Fibroblast of peridontal ligament (primary cell): Measurements from ENCODE around the gene RHOA.
A peak's percentile ranks its signal among the peaks of the same experiment; 100 is the strongest.
"Not testable (repeated sequence)": the region's sequence is repeated elsewhere in the genome, so short reads cannot be mapped to it uniquely, and the experiment has no call there.

ENCODE experiments used
- DNase-seq: peaks from one replicate; pipeline ENCODE4 v3.0.0-alpha.2; 2010; ENCODE audit errors: extremely low read depth

RHOA gene

DNA sequence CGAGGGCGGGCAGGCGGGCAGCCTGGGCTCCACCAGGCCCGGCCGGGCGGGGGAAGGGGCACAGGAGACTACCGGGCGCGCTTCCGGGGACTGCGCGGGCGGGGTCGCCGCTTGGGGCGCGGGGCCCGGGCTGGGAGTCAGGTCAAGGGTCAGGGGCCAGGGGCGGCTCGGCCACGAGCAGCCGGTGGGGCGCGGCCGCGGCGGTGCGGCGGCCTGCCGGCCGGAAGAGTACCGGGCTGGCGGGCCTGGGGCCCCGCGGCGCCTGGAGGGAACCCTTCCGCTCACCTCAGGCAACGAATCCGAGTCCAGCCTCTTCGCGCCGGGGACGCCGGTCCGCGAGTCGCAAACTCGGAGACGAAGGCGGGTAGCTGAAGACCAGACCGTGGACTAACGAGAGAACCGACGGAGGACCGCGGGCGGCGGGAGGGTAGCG lies 225 bp downstream of the RHOA start:
- DNase-seq: no peak

DNA sequence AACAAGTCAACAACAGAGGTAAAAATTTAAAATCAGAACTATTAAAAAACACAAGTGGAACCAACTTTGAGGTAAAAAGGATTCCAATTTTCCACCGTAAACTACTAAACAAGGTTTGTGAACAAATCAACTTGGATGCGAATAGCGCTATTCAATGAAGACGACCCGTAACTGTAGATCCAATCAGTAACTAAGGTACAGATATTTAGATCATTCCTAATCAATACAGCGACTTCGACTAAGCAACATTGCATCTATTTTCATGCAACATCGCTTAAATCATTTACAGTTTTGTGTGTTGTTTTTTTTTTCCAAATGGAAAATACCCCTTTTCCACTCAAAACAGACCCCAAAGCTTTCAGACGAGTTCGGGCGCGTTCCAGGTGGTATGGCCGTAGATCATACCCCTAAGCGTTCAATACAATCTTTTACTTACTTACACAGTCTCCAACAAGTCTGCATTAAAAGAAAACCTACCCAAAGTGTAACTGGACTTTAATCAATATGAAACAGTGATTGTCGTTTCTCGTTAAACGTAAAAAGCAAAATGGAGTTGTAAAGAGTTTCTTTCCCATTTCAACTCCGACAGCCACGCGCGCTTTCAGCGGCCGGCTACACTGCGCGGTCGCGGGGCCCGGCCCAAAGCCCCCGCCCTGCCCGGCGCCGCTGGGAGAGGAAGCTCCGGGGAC lies 786 bp downstream of the RHOA start:
- DNase-seq: peak; percentile 13

DNA sequence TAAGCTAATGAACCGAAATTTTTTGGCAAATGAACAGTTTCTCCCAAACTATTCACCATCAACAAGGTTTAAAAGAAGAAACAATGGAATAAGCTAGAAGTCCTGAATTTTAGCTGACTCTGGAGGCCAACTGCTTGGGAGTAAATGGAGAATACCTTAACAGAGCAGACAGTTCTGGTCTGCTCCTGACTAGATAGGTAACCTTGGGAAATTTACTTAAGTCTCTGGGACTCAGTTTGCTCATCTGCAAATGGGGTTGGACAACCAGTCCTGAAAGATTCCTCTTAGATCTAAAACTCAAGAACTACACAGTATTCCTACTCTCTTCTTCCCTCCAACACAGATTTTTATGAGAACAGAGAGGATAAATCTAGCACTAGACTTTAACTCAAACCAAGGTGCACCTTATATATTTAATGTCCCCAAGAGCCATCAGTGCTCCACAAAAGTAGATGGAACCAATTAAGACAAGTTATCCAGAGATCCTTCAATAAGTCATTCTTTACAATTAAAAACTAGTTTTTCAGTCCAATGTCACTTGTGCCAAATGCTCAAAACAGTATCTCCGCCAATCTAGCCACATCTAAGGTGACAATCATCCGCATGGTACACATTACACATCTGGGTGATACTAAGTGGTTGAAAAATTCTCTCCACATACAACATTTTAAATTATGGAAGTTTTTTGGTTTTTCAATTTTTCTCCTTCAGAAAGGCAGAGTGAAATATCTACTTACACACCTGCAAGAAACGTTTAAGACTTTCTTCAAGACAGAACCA lies 1.5 kb downstream of the RHOA start:
- DNase-seq: no peak

DNA sequence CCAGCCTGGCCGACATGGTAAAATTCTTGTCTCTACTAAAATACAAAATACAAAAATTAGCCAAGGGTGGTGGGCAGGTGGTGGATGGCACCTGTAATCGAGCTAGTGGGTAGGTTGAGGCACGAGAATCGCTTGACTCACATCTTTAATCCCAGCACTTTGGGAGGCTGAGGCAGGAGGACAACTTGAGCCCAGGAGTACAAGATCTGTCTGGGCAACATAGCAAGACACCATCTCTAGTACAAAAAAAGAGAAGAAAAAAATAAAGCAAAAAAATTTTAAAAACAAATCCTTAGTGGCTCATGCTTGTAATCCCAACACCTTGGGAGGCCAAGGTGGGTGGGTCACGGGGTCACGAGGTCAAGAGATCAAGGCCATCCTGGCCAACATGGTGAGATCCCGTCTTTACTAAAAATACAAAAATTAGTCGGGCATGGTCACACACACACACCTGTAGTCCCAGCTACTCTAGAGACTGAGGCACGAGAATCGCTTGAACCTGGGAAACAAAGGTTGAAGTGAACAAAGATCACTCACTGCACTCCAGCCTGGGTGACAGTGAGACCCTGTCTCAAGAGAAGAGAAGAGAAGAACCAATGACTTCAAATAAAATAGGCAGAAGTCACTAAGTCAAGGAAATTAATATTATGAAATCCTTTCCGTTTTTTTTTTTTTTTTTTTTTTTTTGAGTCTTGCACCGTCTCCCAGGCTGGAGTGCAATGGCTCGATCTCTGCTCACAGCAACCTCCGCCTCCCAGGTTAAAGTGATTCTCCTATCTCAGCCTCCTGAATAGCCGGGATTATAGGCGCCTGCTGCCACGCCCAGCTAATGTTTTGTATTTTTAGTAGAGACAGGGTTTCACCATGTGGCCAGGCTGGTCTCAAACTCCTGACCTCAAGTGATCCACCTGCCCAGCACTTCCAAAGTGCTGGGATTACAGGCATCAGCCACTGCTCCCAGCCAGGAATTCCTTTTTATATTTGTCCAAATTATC lies 4.9 kb downstream of the RHOA start:
- DNase-seq: no peak

DNA sequence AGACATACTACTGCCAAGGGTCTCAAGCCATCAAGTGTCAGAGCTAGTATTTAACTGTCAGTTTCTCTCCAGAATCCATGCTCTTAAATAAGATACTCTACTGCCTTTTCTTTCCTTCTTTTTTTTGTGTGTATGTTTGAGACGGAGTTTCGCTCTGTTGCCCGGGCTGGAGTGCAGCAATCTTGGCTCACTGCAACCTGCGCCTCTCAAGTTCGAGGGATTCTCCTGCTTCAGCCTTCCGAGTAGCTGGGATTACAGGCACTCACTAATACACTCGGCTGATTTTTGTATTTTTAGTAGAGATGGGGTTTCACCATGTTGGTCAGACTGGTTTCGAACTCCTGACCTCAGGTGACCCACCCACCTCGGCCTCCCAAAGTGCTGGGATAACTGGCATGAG lies 6.2 kb downstream of the RHOA start:
- DNase-seq: peak; percentile 20

DNA sequence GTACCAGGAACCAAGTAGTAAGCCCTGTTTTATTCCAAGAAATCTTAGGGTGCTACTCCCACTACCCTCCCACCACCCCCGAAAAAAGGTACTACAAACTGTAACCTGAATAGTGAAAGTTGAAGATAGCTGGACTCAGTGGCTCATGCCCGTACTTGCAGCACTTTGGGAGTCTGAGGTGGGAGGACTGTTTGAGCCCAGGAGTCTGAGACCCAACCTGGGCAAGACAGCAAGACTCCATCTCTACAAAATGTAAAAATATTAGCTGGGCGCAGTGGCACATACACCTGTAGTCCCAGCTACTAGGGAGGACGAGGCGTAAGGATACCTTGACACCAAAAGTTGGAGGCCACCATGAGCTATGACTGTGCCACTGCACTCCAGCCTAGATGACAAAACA lies 7.9 kb downstream of the RHOA start:
- no peak for DNase-seq

DNA sequence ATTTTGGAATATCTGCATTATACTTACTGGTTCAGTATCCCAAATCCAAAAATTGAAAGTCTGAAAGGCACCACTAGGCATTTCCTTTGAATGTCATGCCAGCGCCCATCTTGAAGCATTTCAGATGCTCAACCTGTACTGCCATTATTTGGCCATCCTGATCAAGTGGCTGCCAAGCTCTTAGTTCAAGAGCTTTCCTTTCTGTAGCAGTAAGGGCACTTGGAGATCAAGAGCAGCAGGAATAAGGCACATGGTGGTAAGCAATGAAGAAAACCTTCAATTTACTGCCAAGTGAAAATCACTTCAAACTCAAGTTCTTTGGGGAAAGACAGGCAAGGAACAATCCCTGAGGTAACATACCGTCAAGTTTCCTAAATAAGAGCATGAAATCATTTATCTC lies 10.0 kb downstream of the RHOA start:
- no peak for DNase-seq

DNA sequence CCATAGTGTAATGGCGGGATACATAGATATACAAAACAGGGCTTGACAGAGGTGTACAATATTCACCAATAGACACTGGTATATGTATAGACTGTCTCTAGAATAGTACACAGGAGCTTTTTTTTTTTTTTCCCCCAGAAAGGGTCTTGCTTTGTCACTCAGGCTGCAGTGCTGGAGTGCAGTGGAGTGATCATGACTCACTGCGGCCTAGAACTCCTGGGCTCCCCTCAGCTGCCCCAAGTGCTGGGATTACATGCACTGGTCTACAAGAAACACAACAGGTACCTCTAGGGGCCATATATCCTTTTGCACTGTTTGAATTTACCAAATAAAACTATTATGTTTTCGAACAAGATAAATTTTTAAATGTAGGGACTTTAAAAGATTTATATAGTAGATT lies 12.3 kb downstream of the RHOA start:
- no peak for DNase-seq

DNA sequence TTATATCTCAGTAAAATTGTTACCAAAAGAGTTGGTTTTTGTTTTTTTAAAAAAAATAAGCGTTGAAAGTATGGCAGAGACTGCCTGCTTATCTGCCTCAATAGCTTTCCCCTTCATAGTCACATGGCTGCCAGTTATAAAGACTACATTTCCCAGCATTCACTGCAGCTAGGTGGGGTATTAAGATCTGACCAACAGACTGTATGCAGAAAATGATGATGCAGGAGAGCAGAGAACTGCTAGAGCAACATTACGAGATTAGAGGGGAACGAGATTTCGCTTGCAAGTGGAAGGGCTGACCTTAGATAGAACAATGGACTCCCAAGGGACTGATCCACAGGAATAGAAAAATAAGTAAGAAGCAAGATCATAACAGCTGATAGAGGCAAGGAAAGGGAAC lies 14.3 kb downstream of the RHOA start:
- no peak for DNase-seq

DNA sequence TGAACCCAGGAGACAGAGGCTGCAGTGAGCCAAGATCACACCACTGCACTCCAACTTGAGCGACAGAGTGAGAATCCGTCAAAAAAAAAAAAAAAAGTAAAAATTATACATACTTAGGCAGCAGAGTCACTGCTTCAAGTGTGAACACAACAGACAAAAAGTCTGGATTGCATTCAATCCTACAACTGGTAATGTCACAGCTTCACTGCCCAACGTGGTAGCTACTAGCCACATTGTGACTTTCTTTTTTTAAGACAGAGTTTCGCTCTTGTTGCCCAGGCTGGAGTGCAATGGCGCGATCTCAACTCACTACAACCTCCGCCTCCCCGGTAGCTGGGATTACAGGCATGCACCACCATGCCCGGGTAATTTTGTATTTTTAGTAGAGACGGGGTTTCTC lies 20.5 kb downstream of the RHOA start:
- DNase-seq: not testable (repeated sequence)

DNA sequence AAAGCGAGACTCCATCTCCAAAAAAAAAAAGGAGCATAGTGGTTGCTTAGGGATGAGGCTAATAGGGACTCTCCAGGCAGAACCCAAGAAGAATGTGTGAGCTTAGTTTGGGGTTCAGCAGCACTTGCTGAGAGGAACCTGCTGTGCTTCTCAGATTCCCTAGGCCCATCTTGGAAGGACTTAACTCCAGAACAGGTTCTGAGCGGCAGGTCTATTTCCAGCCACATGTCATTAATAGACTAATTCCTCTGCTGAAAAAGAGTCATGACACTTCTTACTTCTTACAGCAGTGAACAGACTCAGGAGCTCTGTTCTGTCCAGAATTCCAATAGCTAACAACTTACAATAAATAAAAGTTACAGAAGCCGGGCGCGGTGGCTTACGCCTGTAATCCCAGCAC lies 22.5 kb downstream of the RHOA start:
- DNase-seq: no peak

DNA sequence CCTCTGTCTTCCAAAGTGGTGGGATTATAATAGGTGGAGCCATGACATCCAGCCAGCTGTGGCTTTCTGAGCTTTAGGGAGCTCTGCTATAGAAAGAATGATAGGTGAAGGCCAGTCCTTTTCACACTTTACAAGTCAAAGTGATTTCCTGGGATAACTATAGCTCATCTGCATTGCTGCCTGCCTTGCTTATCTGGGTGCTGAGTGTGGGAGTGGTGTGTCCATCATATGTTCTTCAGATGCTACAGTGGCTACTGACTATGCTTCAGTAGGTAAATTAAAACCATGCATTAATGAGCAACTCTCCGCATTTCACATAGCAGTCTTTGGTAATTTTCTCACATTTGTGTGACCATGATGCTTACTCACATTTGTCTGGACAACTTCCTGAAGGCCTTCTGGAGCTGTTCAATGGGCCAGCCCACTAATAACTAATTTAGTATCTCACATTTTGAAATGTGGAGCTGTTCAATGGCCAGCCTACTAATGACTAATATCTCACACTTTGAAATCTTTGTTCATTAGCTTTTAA lies 23.4 kb downstream of the RHOA start:
- DNase-seq: no peak

DNA sequence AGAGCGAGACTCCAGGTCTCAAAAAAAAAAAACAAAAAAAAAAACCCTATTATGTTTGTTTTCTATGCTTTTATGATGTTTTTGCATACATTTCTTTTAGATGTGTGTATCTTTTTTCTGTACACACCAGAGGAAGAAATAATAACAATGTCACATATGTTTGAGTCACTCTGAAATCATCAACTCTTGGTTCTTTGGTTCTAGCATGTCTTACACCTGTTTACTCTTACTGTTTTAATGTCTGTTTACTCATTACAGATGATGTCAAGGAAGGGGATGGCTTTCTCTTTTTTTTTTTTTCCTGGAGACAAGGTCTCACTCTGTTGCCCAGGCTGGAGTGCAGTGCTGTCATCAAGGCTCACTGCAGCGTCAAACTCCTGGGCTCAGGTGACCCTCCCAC lies 24.1 kb downstream of the RHOA start:
- no peak for DNase-seq

DNA sequence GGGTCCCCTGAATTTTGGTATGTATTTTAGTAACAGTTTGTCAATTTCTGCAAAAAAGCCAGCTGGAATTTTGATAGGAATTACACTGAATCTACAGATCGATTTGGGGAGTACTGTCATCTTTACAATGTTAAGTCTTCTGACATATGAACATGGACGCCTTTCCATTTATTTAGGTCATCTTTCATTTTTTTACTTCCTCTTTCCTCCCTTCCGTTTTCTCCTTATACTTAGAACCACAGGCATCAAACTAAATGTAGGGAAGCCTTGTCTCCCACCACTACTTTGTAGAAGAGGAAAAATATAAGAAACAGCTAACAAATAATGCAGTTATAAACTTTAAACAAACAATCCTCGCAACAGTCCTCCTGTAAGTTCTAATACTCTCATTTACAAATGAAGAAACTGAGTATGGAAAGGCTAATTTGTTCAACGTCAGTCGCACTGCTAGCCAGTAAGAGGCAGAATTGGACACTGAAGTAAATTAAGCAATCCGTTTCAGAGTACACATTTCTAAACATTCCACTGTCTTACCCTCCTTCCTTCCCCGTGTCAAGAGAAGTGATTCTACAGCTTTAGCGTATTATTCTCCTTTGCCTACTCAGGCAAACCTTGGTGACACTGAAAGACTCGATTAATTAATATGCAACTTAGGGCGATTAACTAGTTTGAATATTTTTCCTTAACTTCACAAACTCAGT lies 25.6 kb downstream of the RHOA start:
- DNase-seq: no peak

DNA sequence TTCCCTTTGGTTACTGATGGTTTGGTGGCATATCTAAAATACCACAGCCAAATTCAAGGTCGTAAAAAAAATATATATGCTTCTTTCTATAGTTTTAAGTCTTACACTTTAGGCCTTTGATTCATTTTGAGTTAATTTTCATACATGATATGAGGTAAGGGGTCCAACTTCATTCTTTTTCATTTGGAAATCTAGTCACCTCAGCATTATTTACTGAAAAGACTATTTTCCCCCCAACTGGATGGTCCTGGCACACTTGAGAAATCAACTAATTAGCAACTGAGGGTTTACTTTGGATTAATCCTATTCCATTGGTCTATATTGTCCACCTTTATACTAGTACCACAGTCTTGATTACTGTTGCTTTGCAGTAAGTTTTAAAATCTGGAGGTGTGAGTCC lies 26.2 kb downstream of the RHOA start:
- no peak for DNase-seq

DNA sequence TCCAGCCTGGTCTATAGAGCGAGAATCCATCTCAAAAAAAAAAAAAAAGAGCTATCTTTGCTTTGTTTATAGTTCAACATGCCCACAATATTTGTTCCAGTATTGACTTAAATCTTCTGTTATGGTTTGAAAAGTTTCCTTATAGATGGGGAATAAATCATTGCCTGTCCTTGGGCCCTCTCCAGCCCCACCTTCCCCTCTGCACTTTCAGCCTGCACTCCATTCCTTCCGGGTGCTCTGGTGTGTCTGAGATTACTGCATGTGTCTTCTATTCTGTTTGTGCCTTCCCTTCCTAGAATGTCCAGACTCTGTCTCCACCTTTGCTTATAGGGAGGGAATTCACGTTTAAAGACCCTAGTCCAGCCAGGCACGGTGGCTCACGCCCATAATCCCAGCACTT lies 28.4 kb downstream of the RHOA start:
- DNase-seq: no peak

DNA sequence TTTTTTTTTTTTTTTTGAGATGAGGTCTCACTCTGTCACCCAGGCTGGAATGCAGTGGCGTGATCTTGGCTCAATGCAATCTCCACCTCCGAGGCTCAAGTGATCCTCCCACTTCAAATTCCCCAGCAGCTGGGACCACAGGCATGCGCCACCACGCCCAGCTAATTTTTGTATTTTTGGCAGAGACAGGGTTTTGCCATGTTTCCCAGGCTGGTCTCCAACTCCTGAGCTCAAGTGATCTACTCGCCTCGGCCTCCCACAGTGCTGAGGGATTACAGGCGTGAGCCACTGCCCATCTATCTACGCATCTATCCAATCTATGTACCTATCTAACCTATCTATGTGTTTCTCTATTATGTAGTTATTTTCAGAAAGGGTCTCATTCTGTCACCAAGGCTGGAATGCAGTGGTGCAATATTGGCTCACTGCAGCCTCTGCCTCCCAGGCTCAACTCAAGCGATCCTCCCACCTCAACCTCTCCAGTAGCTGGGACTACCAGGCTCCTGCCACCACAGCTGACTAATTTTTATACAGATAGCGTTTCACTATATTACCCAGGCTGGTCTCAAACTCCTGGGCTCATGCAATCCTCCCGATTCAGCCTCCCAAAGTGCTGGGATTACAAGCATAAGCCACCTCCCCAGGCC lies 33.4 kb downstream of the RHOA start:
- peak; percentile 91 for DNase-seq

DNA sequence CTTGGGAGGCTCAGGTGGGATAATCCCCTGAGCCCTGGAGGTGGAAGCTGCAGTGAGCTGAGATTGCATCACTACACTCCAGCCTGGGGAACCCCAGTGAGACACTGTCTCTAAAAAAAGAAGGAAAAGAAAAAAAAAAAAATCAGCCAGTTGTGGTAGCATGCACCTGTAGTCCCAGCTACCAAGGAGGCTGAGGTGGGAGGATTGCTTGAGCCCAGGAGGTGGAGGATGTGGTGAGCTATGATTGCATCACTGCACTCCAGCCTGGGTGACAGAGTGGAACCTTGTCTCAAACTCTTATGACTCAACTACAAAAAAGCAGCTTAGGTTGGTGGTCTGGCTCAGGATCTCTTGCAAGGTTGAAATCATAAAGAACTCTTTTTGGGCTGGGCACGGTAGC lies 34.3 kb downstream of the RHOA start:
- DNase-seq: no peak

DNA sequence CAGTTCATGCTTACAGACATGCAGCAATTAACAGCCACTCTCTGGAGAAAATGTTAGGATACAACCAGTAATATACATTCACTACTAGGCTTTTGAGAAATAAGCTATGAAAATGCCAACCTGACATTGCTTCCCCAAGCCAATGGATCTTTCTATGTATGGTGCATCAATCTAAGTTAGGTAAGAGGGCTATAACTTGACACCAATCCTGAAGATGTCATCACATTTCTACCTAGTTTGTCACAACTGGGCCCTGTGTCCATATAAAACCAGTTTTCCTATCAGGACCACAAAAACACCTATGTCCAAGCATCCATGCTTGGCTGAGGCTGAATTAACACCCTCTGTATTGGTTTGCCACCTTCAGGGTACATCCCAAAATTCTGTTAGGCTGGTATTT lies 39.8 kb downstream of the RHOA start:
- DNase-seq: no peak

DNA sequence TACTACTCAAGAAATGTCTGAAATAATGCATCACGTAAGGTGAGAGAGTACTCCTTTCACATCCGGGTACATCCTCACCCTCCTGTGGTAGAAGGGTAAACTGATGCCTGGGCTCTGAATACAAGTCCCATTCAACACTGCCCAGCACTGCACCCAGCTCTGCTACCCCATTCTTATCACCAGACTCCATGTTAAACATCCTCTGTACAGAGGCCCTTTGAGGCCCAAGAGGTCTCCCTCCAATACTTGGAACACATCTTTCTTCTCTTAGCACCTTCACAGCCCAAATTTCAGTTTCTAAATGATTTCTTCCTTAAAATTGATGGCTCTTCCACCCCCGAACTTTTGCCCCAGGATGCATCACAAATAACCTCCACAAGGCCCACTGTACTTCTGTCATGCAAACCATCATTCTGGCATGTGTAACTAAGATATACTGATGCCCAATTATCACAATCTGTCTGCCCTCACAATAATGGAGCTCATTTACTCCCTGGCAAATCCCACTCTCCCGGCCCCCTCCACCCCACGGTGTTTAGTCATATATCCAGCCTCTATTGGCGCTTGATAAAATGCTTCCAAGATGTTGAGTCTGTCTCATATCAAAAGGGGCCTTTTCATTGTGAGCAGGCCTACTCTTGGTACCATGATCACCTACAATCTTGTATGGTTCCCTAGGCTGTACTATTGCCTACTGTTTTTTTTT lies 41.0 kb downstream of the RHOA start:
- DNase-seq: no peak
